H7 (cell line): ENCODE measurements around the gene PTPRCAP. TPM values are rescaled to one million over a fixed set of nuclear protein-coding genes. Genes with fewer than 3 reads are reported as not detected.

Source experiments
- DNase-seq: peaks from one replicate; pipeline ENCODE4 v3.0.0; 2012
- H3K27me3 ChIP-seq: 2 replicates; pipeline ENCODE4 v1.6.0; 2011; ENCODE audit warnings: mild to moderate bottlenecking, low read length; ENCODE audit not compliant: control insufficient read depth, insufficient read depth
- H3K36me3 ChIP-seq: replicated peaks from 2 replicates; pipeline ENCODE4 v1.5.1; 2011; ENCODE audit warnings: low read length; ENCODE audit not compliant: control insufficient read depth, insufficient read depth
- H3K4me3 ChIP-seq: 2 replicates; pipeline ENCODE4 v1.5.1; 2011; ENCODE audit warnings: low read depth, mild to moderate bottlenecking, control low read depth, low read length, moderate library complexity; ENCODE audit not compliant: insufficient read depth
- total RNA-seq: library from RNA; depleted of rRNA; stranded (reverse); fragments of >200 nt; shearing (Covaris generic); gene quantifications from 2 replicates; pipeline ENCODE4 v1.2.3, GENCODE V29; 2014

Gene PTPRCAP
- total RNA-seq, 1 experiment from 2014 or later, result 2.6 TPM

- H3K27me3 ChIP-seq, result no peaks in the 10 kb centered on the region
- no peaks in the 10 kb centered on the region for H3K36me3 ChIP-seq
- H3K4me3 ChIP-seq, result no peak overlapping the region
- DNase-seq, result peak; percentile 61
Measured at GRCh38 chr11:67453816-67454732, 16.6 kb upstream of the PTPRCAP start.

- H3K36me3 ChIP-seq, result no peaks in the 10 kb centered on the region
- H3K27me3 ChIP-seq, result no peaks in the 10 kb centered on the region
- no peak within 1 kb of the TSS for H3K4me3 ChIP-seq
- DNase-seq, result peak; percentile 55
Measured at GRCh38 chr11:67452141-67452952, 14.9 kb upstream of the PTPRCAP start, which contains the start of gene GPR152. GPR152 (minus strand) TSS chr11:67452729; CDS start chr11:67452724, 5 bp downstream.

- Histone ChIP-seq H3K4me3 (no peak overlapping the region), H3K27me3 (no peaks in the 10 kb centered on the region), H3K36me3 (no peaks in the 10 kb centered on the region)
- no peak for DNase-seq
Measured at GRCh38 chr11:67451658-67451976, 14.1 kb upstream of the PTPRCAP start.

GRCh38 chr11:67450796-67451657 is 13.5 kb upstream of the PTPRCAP start:
- no peaks in the 10 kb centered on the region for H3K36me3 ChIP-seq
- H3K4me3 ChIP-seq, result no peak overlapping the region
- peak; percentile 62 for DNase-seq
- no peaks in the 10 kb centered on the region for H3K27me3 ChIP-seq

GRCh38 chr11:67449116-67449844 is 11.8 kb upstream of the PTPRCAP start:
- H3K4me3 ChIP-seq, result no peak overlapping the region
- H3K36me3 ChIP-seq, result no peaks in the 10 kb centered on the region
- H3K27me3 ChIP-seq, result no peaks in the 10 kb centered on the region
- DNase-seq, result peak; percentile 25

- Histone ChIP-seq H3K36me3 (no peaks in the 10 kb centered on the region), H3K4me3 (no peak overlapping the region), H3K27me3 (no peaks in the 10 kb centered on the region)
- DNase-seq, result no peak
Measured at GRCh38 chr11:67448220-67448609, 10.7 kb upstream of the PTPRCAP start.

GRCh38 chr11:67445515-67445914 is 8.0 kb upstream of the PTPRCAP start:
- no peak for DNase-seq
- H3K36me3 ChIP-seq, result peaks cover 8% of the 10 kb centered on the region
- no peaks in the 10 kb centered on the region for H3K27me3 ChIP-seq
- H3K4me3 ChIP-seq, result no peak overlapping the region

GRCh38 chr11:67442504-67443404 is 5.3 kb upstream of the PTPRCAP start:
- H3K27me3 ChIP-seq, result no peaks in the 10 kb centered on the region
- peaks cover 8% of the 10 kb centered on the region for H3K36me3 ChIP-seq
- peak overlapping the region; percentile 69 for H3K4me3 ChIP-seq
- DNase-seq, result peak; percentile 71

- DNase-seq, result no peak
- no peaks in the 10 kb centered on the region for H3K27me3 ChIP-seq
- peaks cover 10% of the 10 kb centered on the region for H3K36me3 ChIP-seq
- H3K4me3 ChIP-seq, result no peak overlapping the region
Measured at GRCh38 chr11:67441731-67442351, 4.4 kb upstream of the PTPRCAP start.

GRCh38 chr11:67441098-67441563 is 3.6 kb upstream of the PTPRCAP start:
- DNase-seq, result no peak
- H3K27me3 ChIP-seq, result no peaks in the 10 kb centered on the region
- peaks cover 10% of the 10 kb centered on the region for H3K36me3 ChIP-seq
- no peak overlapping the region for H3K4me3 ChIP-seq

- peaks cover 11% of the 10 kb centered on the region for H3K36me3 ChIP-seq
Measured at GRCh38 chr11:67440229-67441097, 3.0 kb upstream of the PTPRCAP start.

More at GRCh38 chr11:67440229-67441097, 3.0 kb upstream of the PTPRCAP start:
- no peak for DNase-seq
- H3K4me3 ChIP-seq, result no peak overlapping the region
- H3K27me3 ChIP-seq, result no peaks in the 10 kb centered on the region
